ENCODE measurements around the gene QPRT.
A peak's percentile ranks its signal among the peaks of the same experiment; 100 is the strongest.
"Not testable (repeated sequence)": the region's sequence is repeated elsewhere in the genome, so short reads cannot be mapped to it uniquely, and the experiment has no call there.

Gene QPRT

DNA sequence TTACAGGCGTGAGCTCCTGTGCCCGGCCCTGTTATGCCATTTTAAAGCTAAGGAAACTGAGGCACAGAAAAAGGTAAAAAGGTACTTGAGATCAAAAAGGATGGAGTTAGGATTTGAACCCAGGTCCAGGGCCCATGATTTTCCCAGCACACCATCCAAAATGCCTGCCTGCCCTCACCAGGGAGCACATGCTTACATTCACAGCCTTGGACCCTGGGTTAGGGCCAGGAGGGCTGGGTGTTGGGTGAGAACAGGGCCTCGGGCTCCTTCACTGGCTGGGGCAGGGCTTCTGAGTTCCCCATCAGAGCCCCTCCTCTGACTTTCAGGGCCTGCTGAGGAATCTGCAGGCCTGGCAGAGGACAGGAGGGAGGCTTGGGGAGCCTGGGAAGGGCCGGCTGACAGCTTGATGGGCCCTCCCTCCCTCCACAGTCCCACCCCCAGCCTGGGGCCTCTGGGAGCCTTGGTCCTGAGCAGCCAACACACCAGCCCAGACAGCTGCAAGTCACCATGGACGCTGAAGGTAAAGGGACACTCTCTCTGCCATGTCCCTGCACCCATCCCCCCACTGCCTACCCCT, at the start of gene QPRT:
TSS of gene QPRT (plus strand) at position 490 of the 577 bp plus-strand sequence. CDS start at position 508, 18 bp downstream.
- H3K27me3 Mint-ChIP-seq (ENCODE audit: low read depth): no peaks in the 10 kb centered on the region
- H3K4me1 Mint-ChIP-seq: peaks cover 20% of the 10 kb centered on the region
- peak within 1 kb of the TSS; percentile 88 to 94 (median 89) for H3K4me3 Mint-ChIP-seq
- H3K36me3 Mint-ChIP-seq (ENCODE audit: low read depth): peaks cover 20% of the 10 kb centered on the region
- H3K9me3 Mint-ChIP-seq: no peaks in the 10 kb centered on the region
- TF ChIP-seq, protein P1, sequence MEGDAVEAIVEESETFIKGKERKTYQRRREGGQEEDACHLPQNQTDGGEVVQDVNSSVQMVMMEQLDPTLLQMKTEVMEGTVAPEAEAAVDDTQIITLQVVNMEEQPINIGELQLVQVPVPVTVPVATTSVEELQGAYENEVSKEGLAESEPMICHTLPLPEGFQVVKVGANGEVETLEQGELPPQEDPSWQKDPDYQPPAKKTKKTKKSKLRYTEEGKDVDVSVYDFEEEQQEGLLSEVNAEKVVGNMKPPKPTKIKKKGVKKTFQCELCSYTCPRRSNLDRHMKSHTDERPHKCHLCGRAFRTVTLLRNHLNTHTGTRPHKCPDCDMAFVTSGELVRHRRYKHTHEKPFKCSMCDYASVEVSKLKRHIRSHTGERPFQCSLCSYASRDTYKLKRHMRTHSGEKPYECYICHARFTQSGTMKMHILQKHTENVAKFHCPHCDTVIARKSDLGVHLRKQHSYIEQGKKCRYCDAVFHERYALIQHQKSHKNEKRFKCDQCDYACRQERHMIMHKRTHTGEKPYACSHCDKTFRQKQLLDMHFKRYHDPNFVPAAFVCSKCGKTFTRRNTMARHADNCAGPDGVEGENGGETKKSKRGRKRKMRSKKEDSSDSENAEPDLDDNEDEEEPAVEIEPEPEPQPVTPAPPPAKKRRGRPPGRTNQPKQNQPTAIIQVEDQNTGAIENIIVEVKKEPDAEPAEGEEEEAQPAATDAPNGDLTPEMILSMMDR (IDR thresholded peaks at IDR 0.05; ENCODE audit: unreplicated experiment in 3 of 3): no peak
- peak within 1 kb of the TSS; percentile 98 to 100 (median 99) for H3K27ac Mint-ChIP-seq

- not testable (repeated sequence) for H3K27ac Mint-ChIP-seq; H3K4me1 Mint-ChIP-seq; H3K27me3 Mint-ChIP-seq (ENCODE audit: low read depth); H3K4me3 Mint-ChIP-seq; H3K9me3 Mint-ChIP-seq; H3K36me3 Mint-ChIP-seq (ENCODE audit: low read depth)
Observed at GRCh38 chr16:29629318-29629717, 49.7 kb upstream of the QPRT start.

DNA sequence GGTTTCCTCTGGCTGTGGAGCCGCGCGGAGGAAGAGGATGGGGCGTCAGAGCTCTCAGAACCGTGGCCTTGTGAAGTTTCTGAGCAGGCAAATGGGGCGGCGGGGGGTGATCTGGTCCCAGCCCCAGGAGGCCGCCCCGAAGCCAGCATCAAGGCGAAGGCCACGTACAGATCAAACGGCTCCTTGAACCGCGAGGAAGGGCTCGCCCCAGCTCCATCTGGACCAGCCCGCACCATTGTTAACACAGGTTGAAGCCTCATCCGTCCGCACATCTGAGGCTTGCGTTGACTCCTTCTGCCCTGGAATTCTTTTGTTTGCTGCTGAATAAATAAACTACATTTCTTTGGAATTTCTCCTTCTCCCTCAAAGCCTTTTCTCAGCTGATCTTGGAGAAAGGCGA, 47.3 kb upstream of the QPRT start:
- H3K4me3 Mint-ChIP-seq; H3K9me3 Mint-ChIP-seq; H3K27me3 Mint-ChIP-seq (ENCODE audit: low read depth); H3K27ac Mint-ChIP-seq; H3K4me1 Mint-ChIP-seq; H3K36me3 Mint-ChIP-seq (ENCODE audit: low read depth): not testable (repeated sequence)

- not testable (repeated sequence) for H3K9me3 Mint-ChIP-seq; H3K36me3 Mint-ChIP-seq (ENCODE audit: low read depth); H3K27me3 Mint-ChIP-seq (ENCODE audit: low read depth); H3K4me3 Mint-ChIP-seq; H3K4me1 Mint-ChIP-seq
- H3K27ac Mint-ChIP-seq: peak overlapping the region in 1 of 3 experiments; percentile 26
Observed at GRCh38 chr16:29635902-29636301, 43.1 kb upstream of the QPRT start.

DNA sequence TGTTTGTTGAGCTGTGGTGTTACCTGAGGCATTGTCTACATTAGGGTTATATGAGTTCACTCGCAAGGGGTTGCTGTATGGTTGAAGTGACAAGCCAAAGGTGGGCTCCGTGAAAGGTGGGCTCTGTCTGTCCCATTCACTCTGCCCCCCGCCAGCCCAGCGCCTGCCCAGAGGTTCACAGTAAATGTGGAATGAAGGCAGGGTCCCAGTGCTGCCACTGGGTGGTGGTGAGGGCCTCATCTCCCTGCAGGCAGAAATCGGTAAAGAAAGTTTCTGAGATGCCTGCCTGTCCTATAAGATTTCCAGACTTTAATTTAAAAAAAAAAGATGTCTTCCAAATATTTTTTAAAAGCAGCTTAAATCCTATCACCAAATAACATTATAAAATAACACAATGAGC, 42.6 kb upstream of the QPRT start:
- H3K36me3 Mint-ChIP-seq (ENCODE audit: low read depth); H3K9me3 Mint-ChIP-seq; H3K4me1 Mint-ChIP-seq; H3K27me3 Mint-ChIP-seq (ENCODE audit: low read depth); H3K4me3 Mint-ChIP-seq; H3K27ac Mint-ChIP-seq: not testable (repeated sequence)

- H3K4me1 Mint-ChIP-seq; H3K4me3 Mint-ChIP-seq; H3K9me3 Mint-ChIP-seq; H3K27ac Mint-ChIP-seq; H3K36me3 Mint-ChIP-seq (ENCODE audit: low read depth); H3K27me3 Mint-ChIP-seq (ENCODE audit: low read depth): not testable (repeated sequence)
Observed at GRCh38 chr16:29638751-29639150, 40.2 kb upstream of the QPRT start.

DNA sequence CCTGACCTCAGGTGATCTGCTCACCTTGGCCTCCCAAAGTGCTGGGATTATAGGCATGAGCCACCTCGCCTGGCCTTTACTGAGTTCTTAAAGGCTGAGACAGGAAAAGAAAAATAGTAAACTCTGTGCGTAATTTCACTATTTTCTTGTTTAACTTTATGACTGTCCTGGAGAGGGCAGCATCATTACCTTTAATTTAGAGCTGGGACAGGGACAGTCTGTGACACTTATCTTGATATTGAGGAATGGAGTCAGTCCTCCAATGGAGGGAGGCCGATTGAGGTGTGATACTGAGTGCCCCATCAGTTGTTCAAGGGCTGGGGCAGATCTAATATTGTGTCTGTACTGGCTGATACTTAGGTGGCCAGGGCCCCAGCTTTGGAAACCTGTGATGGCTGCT, 37.4 kb upstream of the QPRT start:
- Mint-ChIP-seq H3K9me3 (no peaks in the 10 kb centered on the region), H3K4me1 (peaks cover 5% of the 10 kb centered on the region), H3K4me3 (no peak overlapping the region), H3K27ac (peak overlapping the region in 1 of 3 experiments; percentile 67), H3K36me3 (ENCODE audit: low read depth) (no peaks in the 10 kb centered on the region), H3K27me3 (ENCODE audit: low read depth) (peaks cover 3% of the 10 kb centered on the region)
- TF ChIP-seq, protein P1 (IDR thresholded peaks at IDR 0.05; ENCODE audit: unreplicated experiment in 3 of 3): peak in 2 of 3 experiments; percentile 12 to 33

DNA sequence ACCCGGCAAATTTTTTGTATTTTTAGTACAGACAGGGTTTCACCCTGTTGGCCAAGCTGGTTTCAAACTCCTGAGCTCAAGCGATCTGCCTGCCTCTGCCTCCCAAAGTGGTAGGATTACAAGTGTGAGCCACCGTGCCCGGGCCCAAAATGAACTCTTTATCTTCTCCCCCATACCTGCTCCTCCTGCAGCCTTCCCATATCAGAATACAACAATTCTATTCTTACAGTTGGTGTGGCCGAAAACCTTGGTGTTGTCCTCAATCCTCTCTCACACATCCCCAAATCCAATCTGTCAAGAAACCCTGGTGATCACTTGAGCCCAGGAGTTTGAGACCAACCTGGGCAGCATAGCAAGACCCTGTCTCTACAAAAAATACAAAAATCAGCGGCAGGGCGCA, 35.4 kb upstream of the QPRT start:
- Mint-ChIP-seq H3K27ac (peak overlapping the region in 1 of 3 experiments; percentile 2), H3K9me3 (no peaks in the 10 kb centered on the region), H3K4me3 (no peak overlapping the region)

More for the DNA sequence above, 35.4 kb upstream of the QPRT start:
- TF ChIP-seq, protein P1 (IDR thresholded peaks at IDR 0.05; ENCODE audit: unreplicated experiment in 3 of 3): no peak
- no peaks in the 10 kb centered on the region for H3K36me3 Mint-ChIP-seq (ENCODE audit: low read depth)
- peaks cover 3% of the 10 kb centered on the region for H3K27me3 Mint-ChIP-seq (ENCODE audit: low read depth)
- H3K4me1 Mint-ChIP-seq: peaks cover 5% of the 10 kb centered on the region

Measured in nephron (organoid).